ENCODE measurements around the gene C10orf105.

C10orf105 gene

GRCh38 chr10:71719464-71720201 is at the start of gene C10orf105:
Gene C10orf105 (minus strand): TSS chr10:71719778. CDS start chr10:71716337, 3,441 bp downstream.
- DNase-seq (ENCODE audit: low spot score): peak; percentile 75

GRCh38 chr10:71767420-71768035 is 48.0 kb upstream of the C10orf105 start:
- no peak for DNase-seq (ENCODE audit: low spot score)

- DNase-seq (ENCODE audit: low spot score): peak; percentile 41
Measured at GRCh38 chr10:71766717-71767419, 47.3 kb upstream of the C10orf105 start.

GRCh38 chr10:71765906-71766716 is 46.5 kb upstream of the C10orf105 start:
- DNase-seq (ENCODE audit: low spot score): no peak

- no peak for DNase-seq (ENCODE audit: low spot score)
Measured at GRCh38 chr10:71765176-71765904, 45.8 kb upstream of the C10orf105 start.

GRCh38 chr10:71763352-71764127 is 44.0 kb upstream of the C10orf105 start:
- no peak for DNase-seq (ENCODE audit: low spot score)

- no peak for DNase-seq (ENCODE audit: low spot score)
Measured at GRCh38 chr10:71762324-71762723, 42.7 kb upstream of the C10orf105 start.

GRCh38 chr10:71761541-71762113 is 42.0 kb upstream of the C10orf105 start:
- DNase-seq (ENCODE audit: low spot score): peak; percentile 49

GRCh38 chr10:71761105-71761511 is 41.5 kb upstream of the C10orf105 start:
- DNase-seq (ENCODE audit: low spot score): no peak

GRCh38 chr10:71757399-71757922 is 37.9 kb upstream of the C10orf105 start:
- peak; percentile 69 for DNase-seq (ENCODE audit: low spot score)

- DNase-seq (ENCODE audit: low spot score): no peak
Measured at GRCh38 chr10:71756311-71757191, 37.0 kb upstream of the C10orf105 start.

- DNase-seq (ENCODE audit: low spot score): no peak
Measured at GRCh38 chr10:71755179-71755879, 35.8 kb upstream of the C10orf105 start.

- no peak for DNase-seq (ENCODE audit: low spot score)
Measured at GRCh38 chr10:71754562-71754961, 35.0 kb upstream of the C10orf105 start.

GRCh38 chr10:71753960-71754505 is 34.5 kb upstream of the C10orf105 start:
- no peak for DNase-seq (ENCODE audit: low spot score)

- no peak for DNase-seq (ENCODE audit: low spot score)
Measured at GRCh38 chr10:71753091-71753959, 33.7 kb upstream of the C10orf105 start.

- DNase-seq (ENCODE audit: low spot score): no peak
Measured at GRCh38 chr10:71752391-71753090, 33.0 kb upstream of the C10orf105 start.
